Vagina (tissue), 2 donors: ENCODE data around the gene ITGAV.

Source experiments
- POLR2A ChIP-seq, 2 donors: fragments of 450-650 bp; IDR thresholded peaks; one replicate each; pipeline ENCODE4 v1.6.1; 2017; ENCODE audit warnings: antibody characterized with exemption in 2 of 2, mild to moderate bottlenecking in 2 of 2, moderate library complexity in 2 of 2
- POLR2AphosphoS5 ChIP-seq, 2 donors: sonication (generic); formaldehyde crosslinking; IDR thresholded peaks; one replicate each; pipeline ENCODE4 v1.9.0; 2017; ENCODE audit warnings: antibody characterized with exemption in 2 of 2, mild to moderate bottlenecking in 2 of 2, low read depth in 1 of 2; ENCODE audit not compliant: insufficient read depth in 1 of 2
- TF ChIP-seq, protein P1 (sequence below), 3 experiments: fragments of 450-650 bp in 2 of 3; fragments of 200-600 bp in 1 of 3; sonication (generic) in 1 of 3; IDR thresholded peaks; one replicate each; pipeline ENCODE4 v1.5.1; 2017 to 2019; ENCODE audit warnings: antibody characterized with exemption in 3 of 3, mild to moderate bottlenecking in 2 of 3, moderate library complexity in 2 of 3

DNA sequence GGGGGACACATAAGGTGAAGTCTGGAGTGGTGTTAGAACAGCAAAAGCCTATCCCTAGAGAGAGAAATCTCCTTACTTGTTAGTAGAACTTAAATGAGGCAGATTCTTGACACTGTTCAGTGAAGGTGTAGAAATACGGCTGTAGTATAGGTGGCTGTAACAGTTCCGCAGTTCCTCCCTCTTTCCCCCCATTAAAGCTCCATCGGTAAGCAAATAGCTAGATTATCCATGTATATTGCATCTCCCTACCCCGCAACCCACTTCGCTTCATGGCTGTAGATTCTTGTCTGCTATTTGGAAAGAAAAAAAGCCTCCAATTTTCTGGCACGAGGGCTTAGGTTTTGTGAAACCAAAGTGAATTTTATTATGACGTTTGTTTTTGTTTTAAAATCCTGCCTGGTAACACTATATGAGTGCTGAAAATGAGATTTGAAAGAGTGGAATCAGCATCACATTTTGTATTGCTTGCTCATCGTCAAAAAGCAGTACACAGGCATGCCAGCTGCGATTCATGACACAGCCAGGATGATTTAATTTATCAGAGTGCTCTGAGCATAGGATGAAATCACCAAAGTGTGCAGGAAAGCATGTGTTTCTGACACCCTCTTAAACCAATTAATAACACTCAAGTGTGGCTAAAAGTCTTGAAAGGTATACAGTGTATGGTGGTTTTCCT is 105.4 kb downstream of the ITGAV start:
- TF ChIP-seq, protein P1, sequence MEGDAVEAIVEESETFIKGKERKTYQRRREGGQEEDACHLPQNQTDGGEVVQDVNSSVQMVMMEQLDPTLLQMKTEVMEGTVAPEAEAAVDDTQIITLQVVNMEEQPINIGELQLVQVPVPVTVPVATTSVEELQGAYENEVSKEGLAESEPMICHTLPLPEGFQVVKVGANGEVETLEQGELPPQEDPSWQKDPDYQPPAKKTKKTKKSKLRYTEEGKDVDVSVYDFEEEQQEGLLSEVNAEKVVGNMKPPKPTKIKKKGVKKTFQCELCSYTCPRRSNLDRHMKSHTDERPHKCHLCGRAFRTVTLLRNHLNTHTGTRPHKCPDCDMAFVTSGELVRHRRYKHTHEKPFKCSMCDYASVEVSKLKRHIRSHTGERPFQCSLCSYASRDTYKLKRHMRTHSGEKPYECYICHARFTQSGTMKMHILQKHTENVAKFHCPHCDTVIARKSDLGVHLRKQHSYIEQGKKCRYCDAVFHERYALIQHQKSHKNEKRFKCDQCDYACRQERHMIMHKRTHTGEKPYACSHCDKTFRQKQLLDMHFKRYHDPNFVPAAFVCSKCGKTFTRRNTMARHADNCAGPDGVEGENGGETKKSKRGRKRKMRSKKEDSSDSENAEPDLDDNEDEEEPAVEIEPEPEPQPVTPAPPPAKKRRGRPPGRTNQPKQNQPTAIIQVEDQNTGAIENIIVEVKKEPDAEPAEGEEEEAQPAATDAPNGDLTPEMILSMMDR (IDR thresholded peaks at IDR 0.05) = no peak
- TF ChIP-seq POLR2AphosphoS5 (IDR thresholded peaks at IDR 0.05; ENCODE audit: insufficient read depth in 1 of 2, low read depth in 1 of 2) (no peak), POLR2A (IDR thresholded peaks at IDR 0.05) (no peak)
